Measurements from ENCODE around the gene ROM1. TPM values are rescaled to one million over a fixed set of nuclear protein-coding genes. Genes with fewer than 3 reads are reported as not detected.

ROM1 gene, protein sequence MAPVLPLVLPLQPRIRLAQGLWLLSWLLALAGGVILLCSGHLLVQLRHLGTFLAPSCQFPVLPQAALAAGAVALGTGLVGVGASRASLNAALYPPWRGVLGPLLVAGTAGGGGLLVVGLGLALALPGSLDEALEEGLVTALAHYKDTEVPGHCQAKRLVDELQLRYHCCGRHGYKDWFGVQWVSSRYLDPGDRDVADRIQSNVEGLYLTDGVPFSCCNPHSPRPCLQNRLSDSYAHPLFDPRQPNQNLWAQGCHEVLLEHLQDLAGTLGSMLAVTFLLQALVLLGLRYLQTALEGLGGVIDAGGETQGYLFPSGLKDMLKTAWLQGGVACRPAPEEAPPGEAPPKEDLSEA
- 0.62 and 0.86 TPM in 2 replicates for total RNA-seq
- long read RNA-seq = 0 reads

DNA sequence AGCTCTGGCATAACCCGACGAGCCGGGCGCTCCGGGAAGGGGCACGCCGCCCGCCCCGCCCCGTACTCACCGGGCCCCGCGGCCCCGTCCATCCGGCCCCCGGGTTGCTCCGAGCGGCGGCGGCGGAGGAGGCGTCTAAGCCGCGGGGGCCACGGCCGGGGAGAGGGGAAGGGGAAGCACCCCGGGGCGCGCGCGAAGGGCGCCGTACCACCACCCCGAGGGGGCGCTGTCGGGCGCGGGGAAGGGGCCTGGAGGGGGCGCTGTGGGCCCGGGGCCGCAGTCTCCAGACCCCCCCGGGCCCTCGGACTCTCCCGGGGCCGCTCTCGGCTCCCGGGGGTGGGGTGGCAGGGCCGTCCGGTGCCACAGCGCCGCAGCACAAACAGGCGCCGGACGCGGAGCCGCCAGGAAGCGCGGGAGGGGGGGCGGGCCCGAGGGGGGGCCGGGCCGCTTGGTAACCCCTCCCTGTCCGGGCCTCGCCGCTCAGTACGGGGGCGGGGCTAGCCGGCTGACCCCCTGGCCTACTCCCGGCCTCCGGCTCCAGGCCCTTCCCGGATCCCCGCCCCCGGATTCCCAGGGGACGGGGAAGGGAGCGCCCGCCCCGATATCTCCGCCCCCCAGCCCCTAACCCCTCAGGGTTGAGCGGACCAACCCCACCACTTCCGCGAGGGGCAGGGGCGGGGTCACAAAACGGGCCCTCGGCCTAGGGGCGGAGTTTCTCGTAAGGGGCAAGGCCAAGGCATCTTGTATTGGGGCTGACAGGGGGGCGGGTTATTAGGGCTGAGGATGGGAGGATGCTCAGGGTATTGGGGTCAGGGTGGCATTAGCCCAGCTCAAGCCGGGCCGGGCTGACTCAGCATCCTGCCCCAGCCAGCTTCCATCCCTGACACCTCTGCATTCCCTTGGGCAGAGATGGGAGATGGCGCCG, at the start of gene ROM1, which contains the start of gene EML3:
Gene ROM1, plus strand, starts transcription at position 892 of the 925 bp plus-strand sequence. Its CDS starts 25 bp downstream, at position 917.
Gene EML3, minus strand, starts transcription at position 410 of the 925 bp plus-strand sequence. Its CDS starts 318 bp downstream, at position 92.
- no peaks in the 10 kb centered on the region for H3K27me3 Mint-ChIP-seq
- TF ChIP-seq, protein P1, sequence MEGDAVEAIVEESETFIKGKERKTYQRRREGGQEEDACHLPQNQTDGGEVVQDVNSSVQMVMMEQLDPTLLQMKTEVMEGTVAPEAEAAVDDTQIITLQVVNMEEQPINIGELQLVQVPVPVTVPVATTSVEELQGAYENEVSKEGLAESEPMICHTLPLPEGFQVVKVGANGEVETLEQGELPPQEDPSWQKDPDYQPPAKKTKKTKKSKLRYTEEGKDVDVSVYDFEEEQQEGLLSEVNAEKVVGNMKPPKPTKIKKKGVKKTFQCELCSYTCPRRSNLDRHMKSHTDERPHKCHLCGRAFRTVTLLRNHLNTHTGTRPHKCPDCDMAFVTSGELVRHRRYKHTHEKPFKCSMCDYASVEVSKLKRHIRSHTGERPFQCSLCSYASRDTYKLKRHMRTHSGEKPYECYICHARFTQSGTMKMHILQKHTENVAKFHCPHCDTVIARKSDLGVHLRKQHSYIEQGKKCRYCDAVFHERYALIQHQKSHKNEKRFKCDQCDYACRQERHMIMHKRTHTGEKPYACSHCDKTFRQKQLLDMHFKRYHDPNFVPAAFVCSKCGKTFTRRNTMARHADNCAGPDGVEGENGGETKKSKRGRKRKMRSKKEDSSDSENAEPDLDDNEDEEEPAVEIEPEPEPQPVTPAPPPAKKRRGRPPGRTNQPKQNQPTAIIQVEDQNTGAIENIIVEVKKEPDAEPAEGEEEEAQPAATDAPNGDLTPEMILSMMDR (IDR thresholded peaks at IDR 0.05; ENCODE audit: unreplicated experiment) = peak; percentile 99
- peaks cover 2% of the 10 kb centered on the region for H3K36me3 Mint-ChIP-seq (ENCODE audit: insufficient read depth)
- no peaks in the 10 kb centered on the region for H3K9me3 Mint-ChIP-seq (ENCODE audit: low read depth)
- H3K27ac Mint-ChIP-seq = peak within 1 kb of the TSS; percentile 95
- H3K4me1 Mint-ChIP-seq (ENCODE audit: low read depth) = peaks cover 5% of the 10 kb centered on the region
- DNase-seq (ENCODE audit: low spot score, unreplicated experiment) = peak; percentile 77
- H3K4me3 Mint-ChIP-seq (ENCODE audit: low read depth) = peak within 1 kb of the TSS; percentile 93

DNA sequence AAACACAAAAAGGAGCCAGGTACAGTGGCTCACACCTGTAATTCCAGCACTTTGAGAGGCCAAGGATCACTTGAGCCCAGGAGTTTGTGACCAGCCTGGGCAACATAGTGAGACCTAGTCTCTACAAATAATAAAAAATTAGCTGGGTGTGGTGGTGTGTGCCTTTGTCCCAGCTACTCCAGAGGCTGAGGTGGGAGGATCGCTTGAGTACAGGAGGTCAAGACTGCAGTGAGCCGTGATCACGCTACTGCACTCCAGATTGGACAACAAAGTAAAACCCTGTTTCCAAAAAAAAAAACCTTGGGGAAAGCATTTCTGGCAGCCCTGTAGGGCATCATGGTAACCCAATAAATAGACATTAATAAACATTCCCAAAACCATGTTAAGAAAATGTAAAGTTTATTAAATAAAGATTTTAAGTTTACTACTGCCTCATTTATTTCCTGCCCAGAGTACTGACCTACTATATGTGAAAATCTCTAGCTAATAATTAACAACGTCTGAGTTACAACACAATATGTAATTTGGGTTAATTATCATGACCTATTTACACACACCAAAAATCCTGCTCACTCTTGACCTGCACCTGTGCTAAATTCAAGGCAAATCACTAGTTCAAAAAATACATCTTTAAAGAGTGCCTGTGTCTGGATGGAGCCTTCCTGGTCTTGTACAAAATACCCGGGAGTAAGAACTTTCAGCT, 47.8 kb upstream of the ROM1 start:
- TF ChIP-seq, protein P1 (IDR thresholded peaks at IDR 0.05; ENCODE audit: unreplicated experiment) = no peak
- DNase-seq (ENCODE audit: low spot score, unreplicated experiment) = no peak
- Mint-ChIP-seq H3K4me1 (ENCODE audit: low read depth) (peaks cover 33% of the 10 kb centered on the region), H3K4me3 (ENCODE audit: low read depth) (peak overlapping the region; percentile 12), H3K27ac (peak overlapping the region; percentile 25), H3K36me3 (ENCODE audit: insufficient read depth) (peaks cover 40% of the 10 kb centered on the region), H3K27me3 (no peaks in the 10 kb centered on the region), H3K9me3 (ENCODE audit: low read depth) (no peaks in the 10 kb centered on the region)

DNA sequence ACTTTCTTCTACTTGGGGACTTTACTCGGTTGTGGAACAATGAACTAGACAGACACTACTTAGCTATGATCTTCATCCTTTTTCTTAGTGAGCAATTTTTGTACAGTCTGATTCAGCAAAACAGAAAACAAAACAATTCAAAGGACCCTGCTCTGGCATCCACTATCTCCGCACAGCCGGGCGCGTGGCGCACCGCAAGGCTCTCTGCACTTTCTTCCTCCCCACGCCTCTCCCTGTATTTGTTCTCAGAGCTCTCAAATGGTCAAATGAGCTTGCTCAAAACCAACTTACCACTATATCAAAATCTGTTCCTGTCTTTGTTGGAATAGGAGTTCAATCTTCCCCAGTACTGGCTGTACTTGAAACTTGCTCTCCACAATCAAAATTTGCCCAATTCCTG, 46.8 kb upstream of the ROM1 start:
- H3K36me3 Mint-ChIP-seq (ENCODE audit: insufficient read depth) = peaks cover 43% of the 10 kb centered on the region
- no peak overlapping the region for H3K4me3 Mint-ChIP-seq (ENCODE audit: low read depth)
- DNase-seq (ENCODE audit: low spot score, unreplicated experiment) = no peak
- H3K27ac Mint-ChIP-seq = peak overlapping the region; percentile 43
- peaks cover 32% of the 10 kb centered on the region for H3K4me1 Mint-ChIP-seq (ENCODE audit: low read depth)
- H3K9me3 Mint-ChIP-seq (ENCODE audit: low read depth) = no peaks in the 10 kb centered on the region
- H3K27me3 Mint-ChIP-seq = no peaks in the 10 kb centered on the region
- TF ChIP-seq, protein P1 (IDR thresholded peaks at IDR 0.05; ENCODE audit: unreplicated experiment) = no peak

DNA sequence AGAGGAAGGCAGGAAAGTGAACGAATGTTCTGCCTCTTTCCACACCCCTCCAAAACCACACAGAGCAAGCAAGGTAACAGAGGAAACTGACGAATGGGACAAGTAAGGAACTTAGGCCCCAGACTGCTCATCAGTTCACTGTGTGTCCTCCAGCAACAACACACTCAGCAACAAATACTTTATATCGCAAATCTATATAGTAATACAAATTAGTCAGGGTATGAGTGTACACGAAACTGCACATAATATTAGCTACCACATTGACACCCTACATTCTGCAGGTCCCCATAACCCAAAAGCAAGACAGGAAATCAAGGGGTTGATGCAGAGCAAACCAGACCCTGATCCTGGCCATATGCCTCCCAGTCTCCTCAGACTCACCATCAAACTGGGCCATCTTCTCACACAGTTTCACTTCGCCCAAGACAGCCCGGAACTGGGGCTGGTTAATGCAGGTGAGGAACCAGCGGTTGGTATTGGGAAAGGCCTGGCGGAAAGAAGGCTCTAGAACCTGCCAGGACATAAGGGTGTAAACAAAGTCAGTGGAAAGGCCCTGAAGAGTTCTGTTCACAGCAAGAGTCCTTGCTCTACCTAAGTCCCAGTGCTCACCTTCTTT, 45.9 kb upstream of the ROM1 start:
- peaks cover 45% of the 10 kb centered on the region for H3K36me3 Mint-ChIP-seq (ENCODE audit: insufficient read depth)
- no peaks in the 10 kb centered on the region for H3K9me3 Mint-ChIP-seq (ENCODE audit: low read depth)
- no peak overlapping the region for H3K4me3 Mint-ChIP-seq (ENCODE audit: low read depth)
- H3K27ac Mint-ChIP-seq = peak overlapping the region; percentile 77
- no peaks in the 10 kb centered on the region for H3K27me3 Mint-ChIP-seq
- DNase-seq (ENCODE audit: low spot score, unreplicated experiment) = no peak
- H3K4me1 Mint-ChIP-seq (ENCODE audit: low read depth) = peaks cover 31% of the 10 kb centered on the region
- TF ChIP-seq, protein P1 (IDR thresholded peaks at IDR 0.05; ENCODE audit: unreplicated experiment) = no peak

Data from progenitor cell of endocrine pancreas (in vitro differentiated cells).